Activated B cell treated with CpG ODN at 0.5 μM for 24 hours (primary cell): ENCODE data around the gene DNAH14. TPM values are rescaled to one million over a fixed set of nuclear protein-coding genes. Genes with fewer than 3 reads are reported as not detected.

Experiments used
- ATAC-seq: fragments of 200-7000 bp; cut with Tn5 transposase; one replicate; pipeline ENCODE4 v1.10.0; 2021; ENCODE audit warnings: low read depth, mild to moderate bottlenecking, moderate library complexity
- CTCF ChIA-PET: fragments of 350-600 bp; sonication (Branson Sonifier 250); formaldehyde crosslinking; loops from one replicate; lab custom pipeline; 2021; ENCODE audit warnings: antibody characterized with exemption; lab: Charles Lee
- POLR2A ChIA-PET: fragments of 350-600 bp; sonication (Branson Sonifier 250); formaldehyde crosslinking; loops from one replicate; lab custom pipeline; 2021; ENCODE audit warnings: antibody characterized with exemption; lab: Charles Lee
- DNase-seq: peaks from one replicate; pipeline ENCODE4 v3.0.0; 2022
- H3K27ac Mint-ChIP-seq: one replicate; pipeline ENCODE4 v1.8.0; 2020; ENCODE audit warnings: mixed read lengths
- H3K27me3 Mint-ChIP-seq: one replicate; pipeline ENCODE4 v1.8.0; 2021; ENCODE audit warnings: mixed read lengths
- H3K36me3 Mint-ChIP-seq: one replicate; pipeline ENCODE4 v1.8.0; 2021; ENCODE audit warnings: low read depth, mixed read lengths
- H3K4me1 Mint-ChIP-seq: one replicate; pipeline ENCODE4 v1.8.0; 2021; ENCODE audit warnings: mixed read lengths
- H3K4me3 Mint-ChIP-seq: one replicate; pipeline ENCODE4 v1.8.0; 2020; ENCODE audit warnings: mild to moderate bottlenecking, mixed read lengths
- H3K9me3 Mint-ChIP-seq: one replicate; pipeline ENCODE4 v1.8.0; 2020; ENCODE audit warnings: mixed read lengths
- intact Hi-C: fragments of 100-400 bp; cut with micrococcal nuclease; formaldehyde crosslinking; loops from one replicate; pipeline ENCODE4 v1.15.1; 2024
- total RNA-seq: library from RNA; stranded (reverse); gene quantifications from 2 replicates; pipeline ENCODE4 v1.2.3, GENCODE V29; 2022
- TF ChIP-seq, protein P1 (sequence below): fragments of 200-600 bp; IDR thresholded peaks from one replicate; pipeline ENCODE4 v1.8.0; 2022; ENCODE audit warnings: antibody characterized with exemption, mild to moderate bottlenecking

The DNAH14 gene
- total RNA-seq, 1 donor from 2014 or later, result not detected

DNA sequence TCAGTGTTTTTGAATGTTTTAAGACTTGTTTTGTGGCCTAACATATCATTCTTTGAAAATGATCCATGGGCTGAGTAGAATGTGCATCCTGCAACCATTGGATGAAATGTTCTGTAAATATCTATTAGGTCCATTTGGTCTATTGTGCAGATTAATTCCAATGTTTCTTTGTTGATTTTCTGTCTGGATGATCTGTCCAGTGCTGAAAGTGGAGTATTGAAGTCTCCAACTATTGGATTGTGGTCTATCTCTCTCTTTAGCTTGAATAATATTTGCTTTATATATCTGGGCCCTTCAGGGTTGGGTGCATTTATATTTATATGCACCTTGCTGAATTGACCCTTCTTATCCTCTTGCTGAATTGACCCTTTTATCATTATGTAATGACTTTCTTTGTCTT lies 181.5 kb downstream of the DNAH14 start:
- peaks cover 2% of the 10 kb centered on the region for H3K27me3 Mint-ChIP-seq
- no peak for ATAC-seq
- no peaks in the 10 kb centered on the region for H3K4me1 Mint-ChIP-seq
- H3K36me3 Mint-ChIP-seq, result no peaks in the 10 kb centered on the region
- intact Hi-C loops, result no loop called here
- no peaks in the 10 kb centered on the region for H3K9me3 Mint-ChIP-seq
- ChIA-PET CTCF (no interaction called here), POLR2A (no interaction called here)
- no peak overlapping the region for H3K27ac Mint-ChIP-seq
- no peak overlapping the region for H3K4me3 Mint-ChIP-seq
- TF ChIP-seq, protein P1, sequence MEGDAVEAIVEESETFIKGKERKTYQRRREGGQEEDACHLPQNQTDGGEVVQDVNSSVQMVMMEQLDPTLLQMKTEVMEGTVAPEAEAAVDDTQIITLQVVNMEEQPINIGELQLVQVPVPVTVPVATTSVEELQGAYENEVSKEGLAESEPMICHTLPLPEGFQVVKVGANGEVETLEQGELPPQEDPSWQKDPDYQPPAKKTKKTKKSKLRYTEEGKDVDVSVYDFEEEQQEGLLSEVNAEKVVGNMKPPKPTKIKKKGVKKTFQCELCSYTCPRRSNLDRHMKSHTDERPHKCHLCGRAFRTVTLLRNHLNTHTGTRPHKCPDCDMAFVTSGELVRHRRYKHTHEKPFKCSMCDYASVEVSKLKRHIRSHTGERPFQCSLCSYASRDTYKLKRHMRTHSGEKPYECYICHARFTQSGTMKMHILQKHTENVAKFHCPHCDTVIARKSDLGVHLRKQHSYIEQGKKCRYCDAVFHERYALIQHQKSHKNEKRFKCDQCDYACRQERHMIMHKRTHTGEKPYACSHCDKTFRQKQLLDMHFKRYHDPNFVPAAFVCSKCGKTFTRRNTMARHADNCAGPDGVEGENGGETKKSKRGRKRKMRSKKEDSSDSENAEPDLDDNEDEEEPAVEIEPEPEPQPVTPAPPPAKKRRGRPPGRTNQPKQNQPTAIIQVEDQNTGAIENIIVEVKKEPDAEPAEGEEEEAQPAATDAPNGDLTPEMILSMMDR, result no peak
- DNase-seq, result no peak

DNA sequence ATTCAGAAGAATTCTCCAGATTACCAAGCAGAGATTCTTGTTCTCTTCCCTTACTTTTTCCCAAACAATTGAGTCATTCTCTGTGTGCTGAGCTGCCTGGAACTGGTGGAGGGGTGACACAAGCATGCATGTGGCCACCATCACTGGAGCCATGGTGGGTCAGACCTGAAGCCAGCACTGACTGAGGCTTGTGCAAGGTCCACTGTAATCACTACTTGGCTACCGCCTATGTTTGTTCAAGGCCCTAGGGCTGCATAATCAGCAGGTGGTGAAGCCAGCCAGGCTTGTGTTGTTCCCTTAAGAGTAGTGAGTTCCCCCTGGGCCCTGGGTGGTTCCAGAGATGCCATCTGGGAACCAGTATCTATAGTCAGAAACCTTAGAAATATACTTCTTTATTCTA lies 183.8 kb downstream of the DNAH14 start:
- H3K27me3 Mint-ChIP-seq, result peaks cover 2% of the 10 kb centered on the region
- intact Hi-C loops, result no loop called here
- ATAC-seq, result no peak
- CTCF ChIA-PET, result no interaction called here
- H3K4me3 Mint-ChIP-seq, result no peak overlapping the region
- no peaks in the 10 kb centered on the region for H3K9me3 Mint-ChIP-seq
- H3K27ac Mint-ChIP-seq, result no peak overlapping the region
- TF ChIP-seq, protein P1, result no peak
- H3K4me1 Mint-ChIP-seq, result no peaks in the 10 kb centered on the region
- POLR2A ChIA-PET, result no interaction called here
- DNase-seq, result no peak
- no peaks in the 10 kb centered on the region for H3K36me3 Mint-ChIP-seq

DNA sequence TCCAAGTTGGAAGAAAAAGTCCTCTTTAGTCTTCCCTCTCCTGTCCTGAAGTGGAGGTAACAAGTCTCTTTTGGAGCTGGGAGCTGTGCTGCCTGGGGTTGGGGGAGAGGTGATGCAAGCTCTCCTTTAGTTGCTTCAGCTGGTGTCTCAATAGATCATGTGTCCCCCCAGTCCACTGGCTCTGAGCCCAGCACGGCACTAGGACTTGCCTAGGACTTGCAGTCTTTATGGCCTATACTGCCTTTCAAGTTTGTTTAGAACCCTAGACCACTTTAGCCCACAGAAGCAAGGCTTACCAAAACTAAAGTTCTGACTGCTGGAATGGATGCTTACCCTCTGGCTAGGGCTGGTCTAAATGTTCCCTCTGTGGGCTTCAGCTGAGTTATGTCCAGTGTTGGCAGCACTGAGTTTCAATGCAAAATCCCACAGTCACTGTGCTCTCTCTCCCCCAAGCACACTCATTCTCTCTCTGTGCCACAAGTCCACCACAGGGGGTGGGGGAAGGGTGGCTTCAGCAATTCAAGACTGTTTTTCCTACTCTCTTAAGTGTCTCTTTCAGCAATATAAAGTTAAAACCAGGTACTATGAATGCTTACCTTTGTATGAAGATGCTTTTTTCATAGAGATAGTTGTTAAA lies 185.0 kb downstream of the DNAH14 start:
- ATAC-seq, result no peak
- Mint-ChIP-seq H3K4me1 (no peaks in the 10 kb centered on the region), H3K27me3 (no peaks in the 10 kb centered on the region), H3K9me3 (no peaks in the 10 kb centered on the region), H3K4me3 (no peak overlapping the region), H3K27ac (no peak overlapping the region), H3K36me3 (no peaks in the 10 kb centered on the region)
- intact Hi-C loops, result no loop called here
- POLR2A ChIA-PET, result no interaction called here
- TF ChIP-seq, protein P1, result no peak
- no peak for DNase-seq
- CTCF ChIA-PET, result no interaction called here

DNA sequence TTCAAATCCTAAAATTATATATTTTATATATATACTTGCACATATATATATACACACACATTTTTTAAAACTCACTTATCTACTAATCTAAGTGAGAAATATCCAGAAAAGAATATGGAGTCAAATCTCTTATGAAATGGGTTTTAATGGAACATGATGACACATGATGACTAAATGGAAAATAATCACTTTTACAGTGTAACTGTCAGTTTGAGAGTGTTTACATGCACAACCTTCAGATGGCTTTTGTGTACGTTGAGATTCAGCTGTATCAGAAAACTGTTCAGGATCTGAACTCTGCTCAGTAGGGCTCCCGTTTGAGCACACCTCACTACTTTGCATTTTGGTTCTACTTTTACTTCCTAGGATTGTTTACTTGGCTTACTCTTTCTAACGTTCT lies 189.8 kb downstream of the DNAH14 start:
- DNase-seq, result no peak
- Mint-ChIP-seq H3K9me3 (no peaks in the 10 kb centered on the region), H3K36me3 (no peaks in the 10 kb centered on the region), H3K4me1 (no peaks in the 10 kb centered on the region), H3K27ac (no peak overlapping the region), H3K4me3 (no peak overlapping the region), H3K27me3 (no peaks in the 10 kb centered on the region)
- intact Hi-C loops, result no loop called here
- TF ChIP-seq, protein P1, result no peak
- ChIA-PET POLR2A (no interaction called here), CTCF (no interaction called here)
- ATAC-seq, result no peak

DNA sequence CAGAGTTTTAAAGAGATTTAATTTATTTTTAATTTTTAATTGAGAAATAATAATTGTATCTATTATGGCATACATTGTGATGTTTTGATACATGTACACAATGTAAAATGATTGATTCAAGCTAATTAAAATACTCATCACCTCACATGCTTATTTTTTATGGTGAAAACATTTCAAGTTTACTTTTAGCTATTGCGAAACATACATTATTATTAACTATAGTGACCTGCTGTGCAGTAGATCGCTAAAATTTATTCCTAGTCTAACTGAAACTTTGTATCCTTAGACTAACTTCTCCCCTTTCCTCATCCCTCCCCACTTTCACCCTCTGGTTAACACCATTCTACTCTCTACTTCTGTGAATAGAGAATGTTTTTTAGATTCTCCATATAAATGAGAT lies 191.6 kb downstream of the DNAH14 start:
- ATAC-seq, result no peak
- ChIA-PET CTCF (no interaction called here), POLR2A (no interaction called here)
- TF ChIP-seq, protein P1, result no peak
- Mint-ChIP-seq H3K27ac (no peak overlapping the region), H3K4me3 (no peak overlapping the region), H3K27me3 (no peaks in the 10 kb centered on the region), H3K4me1 (no peaks in the 10 kb centered on the region), H3K36me3 (no peaks in the 10 kb centered on the region), H3K9me3 (no peaks in the 10 kb centered on the region)
- no peak for DNase-seq
- intact Hi-C loops, result no loop called here
